SK-N-SH (cell line): ENCODE data around the gene RAPGEF4. TPM values are rescaled to one million over a fixed set of nuclear protein-coding genes. Genes with fewer than 3 reads are reported as not detected.

Experiments used
- CTCF ChIA-PET: fragments of 300-600, 350-600 bp; formaldehyde crosslinking; extraction: SDS; loops from one replicate; lab custom pipeline; 2021; lab: Yijun Ruan, JAX
- POLR2A ChIA-PET: fragments of 350-600 bp; sonication (Branson Sonifier 250); formaldehyde crosslinking; extraction: SDS; loops from one replicate; lab custom pipeline; 2020; ENCODE audit warnings: antibody characterized with exemption, inconsistent platforms; lab: Yijun Ruan, JAX
- DNase-seq: peaks from one replicate; pipeline ENCODE4 v3.0.0; 2012
- H2AFZ ChIP-seq: fragments of 200-600 bp; sonication (generic); 2 replicates; pipeline ENCODE4 v1.8.1; 2016; ENCODE audit warnings: antibody characterized with exemption, mild to moderate bottlenecking, low read depth
- H3F3A ChIP-seq: fragments of 200-600 bp; sonication (generic); replicated peaks from 2 replicates; pipeline ENCODE3; 2016; ENCODE audit warnings: antibody characterized with exemption, mild to moderate bottlenecking; ENCODE audit not compliant: insufficient read depth
- H3K27ac ChIP-seq, 2 experiments: fragments of 200-500 bp in 1 of 2; fragments of 200-600 bp in 1 of 2; sonication (Bioruptor generic) in 1 of 2; sonication (generic), shearing (Covaris generic) in 1 of 2; 2 replicates each; pipeline versions ENCODE4 v1.5.1 to v1.6.1; 2014 to 2016; ENCODE audit warnings: low read depth in 2 of 2, inconsistent platforms in 1 of 2, low read length in 1 of 2, mild to moderate bottlenecking in 1 of 2, mixed read lengths in 1 of 2
- H3K27me3 ChIP-seq: fragments of 200-600 bp; sonication (generic), shearing (Covaris generic); 2 replicates; pipeline ENCODE4 v1.6.1; 2016; ENCODE audit warnings: mixed run types; ENCODE audit not compliant: insufficient read depth
- H3K36me3 ChIP-seq, 2 experiments: fragments of 200-500 bp in 1 of 2; fragments of 200-600 bp in 1 of 2; sonication (Bioruptor generic) in 1 of 2; sonication (generic) in 1 of 2; replicated peaks in 1 of 2; 2 replicates each; pipeline versions ENCODE3 to v1.5.1; 2014 to 2016; ENCODE audit warnings: low read length in 1 of 2, mild to moderate bottlenecking in 1 of 2; ENCODE audit not compliant: insufficient read depth in 2 of 2, control insufficient read depth in 1 of 2
- H3K4me1 ChIP-seq, 2 experiments: fragments of 200-500 bp in 1 of 2; fragments of 200-600 bp in 1 of 2; sonication (Bioruptor generic) in 1 of 2; sonication (generic), shearing (Covaris generic) in 1 of 2; 2 replicates each; pipeline versions ENCODE4 v1.5.1 to v1.6.1; 2014 to 2016; ENCODE audit warnings: low read depth in 1 of 2, low read length in 1 of 2, mixed run types in 1 of 2; ENCODE audit not compliant: insufficient read depth in 2 of 2, control insufficient read depth in 1 of 2
- H3K4me2 ChIP-seq: fragments of 200-600 bp; sonication (generic), shearing (Covaris generic); 2 replicates; pipeline ENCODE4 v1.6.1; 2017; ENCODE audit warnings: mixed run types
- H3K4me3 ChIP-seq, 2 experiments: fragments of 200-500 bp in 1 of 2; fragments of 200-600 bp in 1 of 2; sonication (Bioruptor generic) in 1 of 2; sonication (generic), shearing (Covaris generic) in 1 of 2; 2 replicates each; pipeline versions ENCODE4 v1.5.1 to v1.8.1; 2014 to 2016; ENCODE audit warnings: low read depth in 2 of 2, inconsistent platforms in 1 of 2, low read length in 1 of 2, mild to moderate bottlenecking in 1 of 2, mixed read lengths in 1 of 2, moderate library complexity in 1 of 2
- H3K79me2 ChIP-seq: fragments of 200-600 bp; sonication (generic); 2 replicates; pipeline ENCODE4 v1.8.1; 2017; ENCODE audit warnings: mild to moderate bottlenecking; ENCODE audit not compliant: insufficient read depth
- H3K9ac ChIP-seq: fragments of 200-600 bp; sonication (generic); 2 replicates; pipeline ENCODE4 v1.6.1; 2017; ENCODE audit warnings: mixed run types
- H3K9me2 ChIP-seq: fragments of 200-600 bp; sonication (generic); 2 replicates; pipeline ENCODE4 v1.6.1; 2017; ENCODE audit warnings: mixed run types
- H3K9me3 ChIP-seq: fragments of 200-600 bp; sonication (generic); 2 replicates; pipeline ENCODE4 v1.6.1; 2017; ENCODE audit warnings: mixed run types, mild to moderate bottlenecking, moderate library complexity
- H4K20me1 ChIP-seq: fragments of 200-600 bp; sonication (generic); 2 replicates; pipeline ENCODE4 v1.6.1; 2017; ENCODE audit warnings: mild to moderate bottlenecking, mixed run types; ENCODE audit not compliant: insufficient read depth
- CHD2 ChIP-seq: fragments of 150-350 bp; IDR thresholded peaks from 2 replicates; pipeline ENCODE4 v1.6.1; 2018; ENCODE audit warnings: low read length; ENCODE audit not compliant: partially characterized antibody
- EZH2phosphoT487 ChIP-seq: fragments of 200-600 bp; sonication (generic); IDR thresholded peaks from 2 replicates; pipeline ENCODE4 v1.6.1; 2017; ENCODE audit warnings: low read depth, mixed run types, mild to moderate bottlenecking, antibody characterized with exemption, moderate library complexity, borderline replicate concordance
- GATA2 ChIP-seq: sonication (generic); formaldehyde crosslinking; IDR thresholded peaks from 2 replicates; pipeline ENCODE4 v1.5.0; 2020; ENCODE audit warnings: mild to moderate bottlenecking, missing genetic modification reagents
- MAX ChIP-seq: IDR thresholded peaks from 2 replicates; pipeline ENCODE4 v1.4.0; 2012; ENCODE audit warnings: low read depth
- MEF2A ChIP-seq: IDR thresholded peaks from 2 replicates; pipeline ENCODE4 v1.4.0; 2012; ENCODE audit warnings: low read depth, borderline replicate concordance
- MXI1 ChIP-seq: IDR thresholded peaks from 2 replicates; pipeline ENCODE4 v1.6.1; 2012; ENCODE audit warnings: mild to moderate bottlenecking, low read depth, low read length, improper control_type of control experiment
- RFX5 ChIP-seq: IDR thresholded peaks from 2 replicates; pipeline ENCODE4 v1.6.1; 2012; ENCODE audit warnings: mild to moderate bottlenecking, improper control_type of control experiment, low read length
- RXRA ChIP-seq: IDR thresholded peaks from 2 replicates; pipeline ENCODE4 v1.4.0; 2012; ENCODE audit warnings: low read depth, mild to moderate bottlenecking, borderline replicate concordance
- SIN3A ChIP-seq: IDR thresholded peaks from 2 replicates; pipeline ENCODE4 v1.6.1; 2012; ENCODE audit warnings: low read depth, mild to moderate bottlenecking, low read length, moderate library complexity, borderline replicate concordance
- TEAD4 ChIP-seq: IDR thresholded peaks from 2 replicates; pipeline ENCODE4 v1.4.0; 2012; ENCODE audit warnings: mild to moderate bottlenecking, borderline replicate concordance; ENCODE audit not compliant: insufficient read depth
- YY1 ChIP-seq: IDR thresholded peaks from 2 replicates; pipeline ENCODE4 v1.4.0; 2012; ENCODE audit warnings: low read depth, mild to moderate bottlenecking
- WGBS: methylation state at CpG from one replicate; pipeline ENCODE4 v1.1.6; 2017; ENCODE audit warnings: low lambda C conversion rate; 5-methylcytosine and 5-hydroxymethylcytosine counted together
- polyA plus RNA-seq, 3 experiments: library from polyadenylated mRNA; depleted of rRNA; stranded (reverse); fragments of >200 nt; gene quantifications; 2 replicates each; pipeline ENCODE4 v1.2.3, GENCODE V29; 2012

Gene RAPGEF4
- polyA plus RNA-seq, 1 of the 3 experiments (the other 2 are of a cell fraction) = 0.30 TPM

GRCh38 chr2:172860336-172860707 lies 124.7 kb downstream of the RAPGEF4 start:
- H3K4me2 ChIP-seq = peak overlapping the region; percentile 63
- no peak overlapping the region for H3K9ac ChIP-seq
- H3K4me1 ChIP-seq = peaks cover 5 to 34% of the 10 kb centered on the region in 2 experiments; a peak in 2 of 4 replicates
- no peaks in the 10 kb centered on the region for H3K9me2 ChIP-seq
- TF ChIP-seq MAX (no peak), EZH2phosphoT487 (no peak), CHD2 (no peak), SIN3A (no peak), RFX5 (no peak), MEF2A (no peak), TEAD4 (no peak), YY1 (no peak), GATA2 (CRISPR knock-in tag) (no peak), RXRA (no peak)
- H3K79me2 ChIP-seq = no peaks in the 10 kb centered on the region
- ChIA-PET CTCF (interaction anchor here (0.6 to 9.5 kb wide), 9 partner anchors 9 to 1475 kb away, joined by 3 to 98 read pairs (median 3); no protein-coding TSS in a partner anchor), POLR2A (interaction anchor here (0.7 to 1.4 kb wide), 4 partner anchors 38 to 71 kb away, joined by 3 to 5 read pairs (median 4); no protein-coding TSS in a partner anchor)
- peak overlapping the region in 1 of 2 experiments; percentile 99; a peak in 3 of 4 replicates for H3K27ac ChIP-seq
- DNase-seq = no peak
- no peaks in the 10 kb centered on the region for H3K27me3 ChIP-seq
- H3K4me3 ChIP-seq = peak overlapping the region; percentile 27 to 33
- H3K9me3 ChIP-seq = no peaks in the 10 kb centered on the region
- no peaks in the 10 kb centered on the region for H3F3A ChIP-seq
- WGBS = 36% methylated on average over 2 of the region's 2 CpGs
- no peaks in the 10 kb centered on the region for H4K20me1 ChIP-seq
- peak overlapping the region; percentile 64 for H2AFZ ChIP-seq
- H3K36me3 ChIP-seq = no peaks in the 10 kb centered on the region

- WGBS = 19% methylated on average over 5 of the region's 5 CpGs
- peak overlapping the region in 1 of 2 experiments; percentile 99; a peak in 2 of 4 replicates for H3K27ac ChIP-seq
- TF ChIP-seq MAX = no peak
- TF ChIP-seq MXI1 = peak; percentile 58; the same call in 1 of the 2 replicates
- H3K36me3 ChIP-seq = no peaks in the 10 kb centered on the region
- H3K9me3 ChIP-seq = no peaks in the 10 kb centered on the region
- no peaks in the 10 kb centered on the region for H4K20me1 ChIP-seq
- no peaks in the 10 kb centered on the region for H3K27me3 ChIP-seq
- no peaks in the 10 kb centered on the region for H3K79me2 ChIP-seq
- peaks cover 5 to 34% of the 10 kb centered on the region in 2 experiments; a peak in 2 of 4 replicates for H3K4me1 ChIP-seq
- ChIA-PET POLR2A (no interaction called here), CTCF (interaction anchor here (1.0 to 9.5 kb wide), 3 partner anchors 46 to 71 kb away, joined by 3 to 98 read pairs (median 5); no protein-coding TSS in a partner anchor)
- peak overlapping the region in 1 of 2 experiments; percentile 33; a peak in 2 of 4 replicates for H3K4me3 ChIP-seq
- no peak overlapping the region for H3K4me2 ChIP-seq
- no peaks in the 10 kb centered on the region for H3K9me2 ChIP-seq
- no peak overlapping the region for H3K9ac ChIP-seq
- DNase-seq = no peak
- no peaks in the 10 kb centered on the region for H3F3A ChIP-seq
- H2AFZ ChIP-seq = no peak overlapping the region; the same call in 1 of the 2 replicates
Observed at GRCh38 chr2:172861098-172861497, 125.5 kb downstream of the RAPGEF4 start.
